CMK (cell line): ENCODE data around the gene SRMS.

Experiments used
- DNase-seq: peaks from one replicate; pipeline ENCODE4 v3.0.0-alpha.2; 2010; ENCODE audit warnings: low read depth

SRMS gene

GRCh38 chr20:63547725-63548480 is at the start of gene SRMS:
Gene SRMS (minus strand): TSS chr20:63547749. CDS start chr20:63547463, 286 bp downstream.
- no peak for DNase-seq

- DNase-seq = no peak
Observed at GRCh38 chr20:63596423-63596822, 48.9 kb upstream of the SRMS start.

GRCh38 chr20:63595416-63596127 is 48.0 kb upstream of the SRMS start:
- DNase-seq = no peak

GRCh38 chr20:63594043-63594561 is 46.6 kb upstream of the SRMS start:
- no peak for DNase-seq

GRCh38 chr20:63592661-63593060 is 45.1 kb upstream of the SRMS start:
- DNase-seq = no peak

GRCh38 chr20:63591786-63592355 is 44.3 kb upstream of the SRMS start:
- DNase-seq = no peak

- no peak for DNase-seq
Observed at GRCh38 chr20:63591147-63591533, 43.6 kb upstream of the SRMS start.

GRCh38 chr20:63590218-63591146 is 42.9 kb upstream of the SRMS start:
- DNase-seq = no peak

- DNase-seq = no peak
Observed at GRCh38 chr20:63589261-63590217, 42.0 kb upstream of the SRMS start.

- DNase-seq = no peak
Observed at GRCh38 chr20:63588641-63589041, 41.1 kb upstream of the SRMS start.

- DNase-seq = no peak
Observed at GRCh38 chr20:63587776-63588591, 40.4 kb upstream of the SRMS start.

- DNase-seq = no peak
Observed at GRCh38 chr20:63587256-63587655, 39.7 kb upstream of the SRMS start.

- no peak for DNase-seq
Observed at GRCh38 chr20:63586797-63587196, 39.2 kb upstream of the SRMS start.

- DNase-seq = no peak
Observed at GRCh38 chr20:63585616-63586565, 38.3 kb upstream of the SRMS start.

GRCh38 chr20:63582382-63583063 is 35.0 kb upstream of the SRMS start:
- no peak for DNase-seq

GRCh38 chr20:63580796-63581461 is 33.4 kb upstream of the SRMS start:
- DNase-seq = no peak

- DNase-seq = no peak
Observed at GRCh38 chr20:63579017-63579694, 31.6 kb upstream of the SRMS start.
